Cerebellar nuclear complex (tissue), 1 donor: Measurements from ENCODE around the gene NOS3.

ENCODE experiments used
- DNase-seq, 2 experiments: peaks; one replicate each; lab custom pipeline; 2025; lab: John Stamatoyannopoulos, UW

NOS3 gene

GRCh38 chr7:150990416-150991186 is at the start of gene NOS3:
NOS3 (plus strand) TSS chr7:150991017; CDS start chr7:150993804, 2,787 bp downstream.
- no peak for DNase-seq

- no peak for DNase-seq
These were observed 49.3 kb upstream of the NOS3 start for GRCh38 chr7:150941351-150942000.

GRCh38 chr7:150942001-150942590 is 48.7 kb upstream of the NOS3 start:
- peak in 1 of 2 experiments; percentile 17 for DNase-seq

GRCh38 chr7:150942591-150943452 is 48.0 kb upstream of the NOS3 start:
- DNase-seq = no peak

GRCh38 chr7:150943453-150943814 is 47.4 kb upstream of the NOS3 start:
- DNase-seq = no peak

GRCh38 chr7:150944066-150945042 is 46.5 kb upstream of the NOS3 start:
- DNase-seq = no peak

- no peak for DNase-seq
These were observed 45.5 kb upstream of the NOS3 start for GRCh38 chr7:150945171-150945852.

GRCh38 chr7:150945853-150946420 is 44.9 kb upstream of the NOS3 start:
- peak; percentile 21 to 53 for DNase-seq

GRCh38 chr7:150946421-150947240 is 44.2 kb upstream of the NOS3 start:
- no peak for DNase-seq

- no peak for DNase-seq
These were observed 43.5 kb upstream of the NOS3 start for GRCh38 chr7:150947241-150947745.

GRCh38 chr7:150947761-150948651 is 42.8 kb upstream of the NOS3 start:
- no peak for DNase-seq

GRCh38 chr7:150948791-150949251 is 42.0 kb upstream of the NOS3 start:
- DNase-seq = no peak

GRCh38 chr7:150949564-150949963 is 41.3 kb upstream of the NOS3 start:
- DNase-seq = no peak

- DNase-seq = no peak
These were observed 40.8 kb upstream of the NOS3 start for GRCh38 chr7:150949971-150950491.

- DNase-seq = no peak
These were observed 40.2 kb upstream of the NOS3 start for GRCh38 chr7:150950496-150951180.

- DNase-seq = no peak
These were observed 39.7 kb upstream of the NOS3 start for GRCh38 chr7:150951181-150951520.

GRCh38 chr7:150951521-150951920 is 39.3 kb upstream of the NOS3 start:
- no peak for DNase-seq
